ENCODE results near the gene OCSTAMP.

OCSTAMP gene

GRCh38 chr20:46509523-46509922, 40.9 kb downstream of the OCSTAMP start:
- Histone ChIP-seq H3K4me1 (ENCODE audit: control insufficient read depth in 2 of 2, insufficient read depth in 1 of 2, low read depth in 1 of 2, low read length in 2 of 2) (peaks cover 0 to 2% of the 10 kb centered on the region in 2 donors), H3K27me3 (ENCODE audit: control insufficient read depth in 3 of 3, insufficient read depth in 3 of 3, low read depth in 1 of 3, low read length in 3 of 3) (no peaks in the 10 kb centered on the region), H3K4ac (ENCODE audit: low read length) (no peak overlapping the region), H2BK5ac (ENCODE audit: low read length) (no peak overlapping the region), H3K9ac (ENCODE audit: low read depth, low read length, poor library complexity) (no peak overlapping the region), H2AFZ (ENCODE audit: low read length) (no peak overlapping the region), H2BK120ac (ENCODE audit: low read depth, low read length) (no peak overlapping the region), H3K14ac (ENCODE audit: low read length) (no peak overlapping the region), H3K4me3 (ENCODE audit: low read length in 2 of 2) (no peak overlapping the region), H3K27ac (replicated peaks; ENCODE audit: low read length) (no peak overlapping the region), H3K79me1 (ENCODE audit: low read depth, low read length) (no peaks in the 10 kb centered on the region), H3K36me3 (replicated peaks in 1 of 2; ENCODE audit: control insufficient read depth in 2 of 2, insufficient read depth in 2 of 2, low read length in 2 of 2) (peaks cover 11 to 58% of the 10 kb centered on the region in 2 donors), H2AK5ac (ENCODE audit: low read depth, low read length) (no peak overlapping the region), H3K23ac (ENCODE audit: low read depth, low read length, poor library complexity) (no peak overlapping the region), H2BK12ac (ENCODE audit: low read length) (no peak overlapping the region), H3K4me2 (ENCODE audit: insufficient read depth, low read length, poor library complexity, severe bottlenecking) (no peak overlapping the region), H2BK15ac (ENCODE audit: low read length) (no peak overlapping the region), H4K91ac (ENCODE audit: low read depth, low read length, poor library complexity) (no peak overlapping the region), H3K18ac (ENCODE audit: low read length) (no peak overlapping the region), H4K8ac (ENCODE audit: low read depth, low read length) (no peak overlapping the region), H3K9me3 (replicated peaks in 1 of 2; ENCODE audit: control insufficient read depth in 2 of 2, insufficient read depth in 1 of 2, low read depth in 1 of 2, low read length in 2 of 2) (peaks cover 8 to 29% of the 10 kb centered on the region in 2 donors)
- DNase-seq (ENCODE audit: low spot score), result no peak
- WGBS, 2 donors (ENCODE audit: extremely low coverage in 2 of 2, insufficient read length in 2 of 2, insufficient replicate concordance in 1 of 2), result no CpG with 5 or more reads among the region's 2 CpGs

GRCh38 chr20:46507760-46508407, 42.6 kb downstream of the OCSTAMP start:
- Histone ChIP-seq H2BK15ac (ENCODE audit: low read length) (no peak overlapping the region), H3K18ac (ENCODE audit: low read length) (no peak overlapping the region), H3K4ac (ENCODE audit: low read length) (no peak overlapping the region), H3K9me3 (replicated peaks in 1 of 2; ENCODE audit: control insufficient read depth in 2 of 2, insufficient read depth in 1 of 2, low read depth in 1 of 2, low read length in 2 of 2) (peaks cover 19 to 46% of the 10 kb centered on the region in 2 donors), H3K27me3 (ENCODE audit: control insufficient read depth in 3 of 3, insufficient read depth in 3 of 3, low read depth in 1 of 3, low read length in 3 of 3) (no peaks in the 10 kb centered on the region), H2BK5ac (ENCODE audit: low read length) (no peak overlapping the region), H3K9ac (ENCODE audit: low read depth, low read length, poor library complexity) (no peak overlapping the region), H2BK12ac (ENCODE audit: low read length) (no peak overlapping the region), H3K23ac (ENCODE audit: low read depth, low read length, poor library complexity) (no peak overlapping the region), H2BK120ac (ENCODE audit: low read depth, low read length) (no peak overlapping the region), H4K8ac (ENCODE audit: low read depth, low read length) (no peak overlapping the region), H3K4me1 (ENCODE audit: control insufficient read depth in 2 of 2, insufficient read depth in 1 of 2, low read depth in 1 of 2, low read length in 2 of 2) (peaks cover 0 to 2% of the 10 kb centered on the region in 2 donors), H3K36me3 (replicated peaks in 1 of 2; ENCODE audit: control insufficient read depth in 2 of 2, insufficient read depth in 2 of 2, low read length in 2 of 2) (peaks cover 22 to 75% of the 10 kb centered on the region in 2 donors), H2AK5ac (ENCODE audit: low read depth, low read length) (no peak overlapping the region), H2AFZ (ENCODE audit: low read length) (no peak overlapping the region), H3K79me1 (ENCODE audit: low read depth, low read length) (no peaks in the 10 kb centered on the region), H3K4me2 (ENCODE audit: insufficient read depth, low read length, poor library complexity, severe bottlenecking) (no peak overlapping the region), H4K91ac (ENCODE audit: low read depth, low read length, poor library complexity) (no peak overlapping the region), H3K4me3 (ENCODE audit: low read length in 2 of 2) (no peak overlapping the region), H3K27ac (replicated peaks; ENCODE audit: low read length) (no peak overlapping the region), H3K14ac (ENCODE audit: low read length) (no peak overlapping the region)
- DNase-seq (ENCODE audit: low spot score), result no peak
- no CpG with 5 or more reads among the region's 4 CpGs for WGBS, 2 donors (ENCODE audit: extremely low coverage in 2 of 2, insufficient read length in 2 of 2, insufficient replicate concordance in 1 of 2)

GRCh38 chr20:46505506-46505905, 44.9 kb downstream of the OCSTAMP start:
- H2AFZ ChIP-seq (ENCODE audit: low read length), result no peak overlapping the region
- H2BK120ac ChIP-seq (ENCODE audit: low read depth, low read length), result no peak overlapping the region
- no peaks in the 10 kb centered on the region for H3K4me1 ChIP-seq (ENCODE audit: control insufficient read depth in 2 of 2, insufficient read depth in 1 of 2, low read depth in 1 of 2, low read length in 2 of 2)
- H2BK5ac ChIP-seq (ENCODE audit: low read length), result no peak overlapping the region
- no peak overlapping the region for H3K9ac ChIP-seq (ENCODE audit: low read depth, low read length, poor library complexity)
- no peak overlapping the region for H3K4me3 ChIP-seq (ENCODE audit: low read length in 2 of 2)
- H4K91ac ChIP-seq (ENCODE audit: low read depth, low read length, poor library complexity), result no peak overlapping the region
- no peaks in the 10 kb centered on the region for H3K27me3 ChIP-seq (ENCODE audit: control insufficient read depth in 3 of 3, insufficient read depth in 3 of 3, low read depth in 1 of 3, low read length in 3 of 3)
- H3K36me3 ChIP-seq (replicated peaks in 1 of 2; ENCODE audit: control insufficient read depth in 2 of 2, insufficient read depth in 2 of 2, low read length in 2 of 2), result peaks cover 31 to 79% of the 10 kb centered on the region in 2 donors
- no peak overlapping the region for H2BK12ac ChIP-seq (ENCODE audit: low read length)
- no peak overlapping the region for H2AK5ac ChIP-seq (ENCODE audit: low read depth, low read length)
- H4K8ac ChIP-seq (ENCODE audit: low read depth, low read length), result no peak overlapping the region
- no peak overlapping the region for H3K4me2 ChIP-seq (ENCODE audit: insufficient read depth, low read length, poor library complexity, severe bottlenecking)
- no peak overlapping the region for H3K18ac ChIP-seq (ENCODE audit: low read length)
- H2BK15ac ChIP-seq (ENCODE audit: low read length), result no peak overlapping the region
- no peak overlapping the region for H3K27ac ChIP-seq (replicated peaks; ENCODE audit: low read length)
- H3K79me1 ChIP-seq (ENCODE audit: low read depth, low read length), result no peaks in the 10 kb centered on the region
- H3K23ac ChIP-seq (ENCODE audit: low read depth, low read length, poor library complexity), result no peak overlapping the region
- no peak for DNase-seq (ENCODE audit: low spot score)
- H3K9me3 ChIP-seq (replicated peaks in 1 of 2; ENCODE audit: control insufficient read depth in 2 of 2, insufficient read depth in 1 of 2, low read depth in 1 of 2, low read length in 2 of 2), result peaks cover 33 to 60% of the 10 kb centered on the region in 2 donors
- no peak overlapping the region for H3K4ac ChIP-seq (ENCODE audit: low read length)
- WGBS, 2 donors (ENCODE audit: extremely low coverage in 2 of 2, insufficient read length in 2 of 2, insufficient replicate concordance in 1 of 2), result no CpG with 5 or more reads among the region's 3 CpGs
- H3K14ac ChIP-seq (ENCODE audit: low read length), result no peak overlapping the region

DNA sequence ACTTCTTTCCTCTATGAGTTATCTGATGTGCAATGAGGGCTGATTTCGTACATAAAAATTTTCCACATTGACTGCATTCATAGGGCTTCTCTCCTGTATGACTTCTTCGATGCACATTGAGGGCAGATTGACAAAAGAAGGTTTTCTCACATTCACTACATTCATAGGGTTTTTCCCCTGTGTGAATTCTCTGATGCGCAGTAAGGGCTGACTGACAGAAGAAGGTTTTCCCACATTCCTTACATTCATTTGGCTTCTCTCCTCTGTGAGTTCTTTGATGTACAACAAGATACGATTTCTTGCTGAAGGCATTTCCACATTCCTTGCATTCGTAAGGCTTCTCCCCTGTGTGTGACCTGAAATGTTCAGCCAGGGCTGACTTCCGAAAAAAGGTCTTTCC, 48.5 kb downstream of the OCSTAMP start:
- Histone ChIP-seq H3K9ac (ENCODE audit: low read depth, low read length, poor library complexity) (no peak overlapping the region), H3K27me3 (ENCODE audit: control insufficient read depth in 3 of 3, insufficient read depth in 3 of 3, low read depth in 1 of 3, low read length in 3 of 3) (no peaks in the 10 kb centered on the region), H2BK12ac (ENCODE audit: low read length) (no peak overlapping the region), H3K4me1 (ENCODE audit: control insufficient read depth in 2 of 2, insufficient read depth in 1 of 2, low read depth in 1 of 2, low read length in 2 of 2) (no peaks in the 10 kb centered on the region), H2BK15ac (ENCODE audit: low read length) (no peak overlapping the region), H3K4ac (ENCODE audit: low read length) (no peak overlapping the region), H3K14ac (ENCODE audit: low read length) (no peak overlapping the region), H4K8ac (ENCODE audit: low read depth, low read length) (no peak overlapping the region), H3K4me2 (ENCODE audit: insufficient read depth, low read length, poor library complexity, severe bottlenecking) (no peak overlapping the region), H2BK5ac (ENCODE audit: low read length) (no peak overlapping the region), H3K79me1 (ENCODE audit: low read depth, low read length) (no peaks in the 10 kb centered on the region), H4K91ac (ENCODE audit: low read depth, low read length, poor library complexity) (no peak overlapping the region), H3K27ac (replicated peaks; ENCODE audit: low read length) (no peak overlapping the region), H3K23ac (ENCODE audit: low read depth, low read length, poor library complexity) (no peak overlapping the region), H3K4me3 (ENCODE audit: low read length in 2 of 2) (no peak overlapping the region), H2AFZ (ENCODE audit: low read length) (no peak overlapping the region), H2AK5ac (ENCODE audit: low read depth, low read length) (no peak overlapping the region), H3K9me3 (replicated peaks in 1 of 2; ENCODE audit: control insufficient read depth in 2 of 2, insufficient read depth in 1 of 2, low read depth in 1 of 2, low read length in 2 of 2) (peaks cover 46 to 86% of the 10 kb centered on the region in 2 donors), H3K18ac (ENCODE audit: low read length) (no peak overlapping the region), H3K36me3 (replicated peaks in 1 of 2; ENCODE audit: control insufficient read depth in 2 of 2, insufficient read depth in 2 of 2, low read length in 2 of 2) (peaks cover 30 to 84% of the 10 kb centered on the region in 2 donors), H2BK120ac (ENCODE audit: low read depth, low read length) (no peak overlapping the region)
- no CpG with 5 or more reads among the region's 6 CpGs for WGBS, 2 donors (ENCODE audit: extremely low coverage in 2 of 2, insufficient read length in 2 of 2, insufficient replicate concordance in 1 of 2)
- DNase-seq (ENCODE audit: low spot score), result no peak

All from neuronal stem cell (in vitro differentiated cells).